Kidney epithelial cell (primary cell): ENCODE measurements around the gene PER2. TPM values are rescaled to one million over a fixed set of nuclear protein-coding genes. Genes with fewer than 3 reads are reported as not detected.

ENCODE experiments used
- DNase-seq: peaks from one replicate; pipeline ENCODE4 v3.0.0-alpha.2; 2010; ENCODE audit warnings: low read depth
- H3K27me3 ChIP-seq: 2 replicates; pipeline ENCODE4 v1.6.0; 2011; ENCODE audit warnings: low read length; ENCODE audit not compliant: control insufficient read depth, insufficient read depth
- H3K36me3 ChIP-seq: 2 replicates; pipeline ENCODE4 v1.5.1; 2011; ENCODE audit warnings: low read length; ENCODE audit not compliant: control insufficient read depth, insufficient read depth
- H3K4me3 ChIP-seq: 2 replicates; pipeline ENCODE4 v1.5.1; 2011; ENCODE audit warnings: low read depth, mild to moderate bottlenecking, control low read depth, low read length
- CTCF ChIP-seq: IDR thresholded peaks from 2 replicates; pipeline ENCODE4 v1.5.1; 2011; ENCODE audit warnings: mild to moderate bottlenecking, moderate library complexity, low read length, control low read depth, inconsistent platforms; ENCODE audit not compliant: insufficient read depth, poor library complexity, severe bottlenecking
- total RNA-seq: library from RNA; depleted of rRNA; stranded (reverse); fragments of >200 nt; gene quantifications from 2 replicates; pipeline ENCODE4 v1.2.3, GENCODE V29; 2015

The PER2 gene
- total RNA-seq, 1 donor from 2014 or later = 3.3 TPM

- H3K27me3 ChIP-seq = no peaks in the 10 kb centered on the region
- H3K4me3 ChIP-seq = no peak overlapping the region
- H3K36me3 ChIP-seq = peaks cover 1% of the 10 kb centered on the region
- TF ChIP-seq CTCF = peak; percentile 99
- DNase-seq = peak; percentile 75
These were observed 31.8 kb downstream of the PER2 start for GRCh38 chr2:238256594-238257104.

- H3K36me3 ChIP-seq = peaks cover 1% of the 10 kb centered on the region
- TF ChIP-seq CTCF = no peak
- H3K4me3 ChIP-seq = no peak overlapping the region
- DNase-seq = no peak
- no peaks in the 10 kb centered on the region for H3K27me3 ChIP-seq
These were observed 32.3 kb downstream of the PER2 start for GRCh38 chr2:238256111-238256510.

GRCh38 chr2:238255636-238256035 lies 32.8 kb downstream of the PER2 start:
- TF ChIP-seq CTCF = no peak
- Histone ChIP-seq H3K36me3 (peaks cover 1% of the 10 kb centered on the region), H3K27me3 (no peaks in the 10 kb centered on the region)

GRCh38 chr2:238255151-238255551 lies 33.3 kb downstream of the PER2 start:
- peaks cover 1% of the 10 kb centered on the region for H3K36me3 ChIP-seq
- TF ChIP-seq CTCF = no peak
- H3K4me3 ChIP-seq = no peak overlapping the region

More at GRCh38 chr2:238255636-238256035, 32.8 kb downstream of the PER2 start:
- no peak for DNase-seq
- no peak overlapping the region for H3K4me3 ChIP-seq

GRCh38 chr2:238254095-238254723 lies 34.2 kb downstream of the PER2 start:
- H3K27me3 ChIP-seq = no peaks in the 10 kb centered on the region
- H3K36me3 ChIP-seq = peaks cover 1% of the 10 kb centered on the region
- DNase-seq = no peak
- H3K4me3 ChIP-seq = no peak overlapping the region
- TF ChIP-seq CTCF = no peak

More at GRCh38 chr2:238255151-238255551, 33.3 kb downstream of the PER2 start:
- DNase-seq = no peak
- no peaks in the 10 kb centered on the region for H3K27me3 ChIP-seq
